ENCODE data around the gene SRSF12.

- TF ChIP-seq CTCF (IDR thresholded peaks at IDR 0.05) (no peak), POLR2AphosphoS5 (IDR thresholded peaks at IDR 0.05) (no peak), POLR2A (IDR thresholded peaks at IDR 0.05) (no peak)
Measured at GRCh38 chr6:89069536-89070163, 48.2 kb downstream of the SRSF12 start.
